ENCODE data around the gene TRIM14.

DNA sequence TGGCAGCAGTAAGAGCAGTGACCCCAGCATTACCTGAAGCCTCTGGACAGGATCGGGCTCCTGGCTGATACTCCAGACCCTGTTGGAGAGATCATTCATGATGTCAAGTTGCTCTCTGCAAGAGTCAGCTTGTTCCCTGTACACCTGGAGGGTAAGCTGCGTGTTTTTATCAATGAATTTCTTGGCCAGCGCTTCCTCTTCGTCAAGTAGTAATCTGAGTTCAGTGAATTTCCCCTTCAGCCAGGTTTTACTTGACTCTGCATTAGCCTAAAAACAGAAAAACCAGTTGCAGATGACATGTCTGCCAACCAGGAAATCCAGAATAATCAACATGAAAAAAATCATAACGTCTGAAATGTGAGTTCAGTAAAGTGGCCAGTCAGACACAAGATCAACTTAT lies 19.1 kb downstream of the TRIM14 start:
- TF ChIP-seq, protein P1, sequence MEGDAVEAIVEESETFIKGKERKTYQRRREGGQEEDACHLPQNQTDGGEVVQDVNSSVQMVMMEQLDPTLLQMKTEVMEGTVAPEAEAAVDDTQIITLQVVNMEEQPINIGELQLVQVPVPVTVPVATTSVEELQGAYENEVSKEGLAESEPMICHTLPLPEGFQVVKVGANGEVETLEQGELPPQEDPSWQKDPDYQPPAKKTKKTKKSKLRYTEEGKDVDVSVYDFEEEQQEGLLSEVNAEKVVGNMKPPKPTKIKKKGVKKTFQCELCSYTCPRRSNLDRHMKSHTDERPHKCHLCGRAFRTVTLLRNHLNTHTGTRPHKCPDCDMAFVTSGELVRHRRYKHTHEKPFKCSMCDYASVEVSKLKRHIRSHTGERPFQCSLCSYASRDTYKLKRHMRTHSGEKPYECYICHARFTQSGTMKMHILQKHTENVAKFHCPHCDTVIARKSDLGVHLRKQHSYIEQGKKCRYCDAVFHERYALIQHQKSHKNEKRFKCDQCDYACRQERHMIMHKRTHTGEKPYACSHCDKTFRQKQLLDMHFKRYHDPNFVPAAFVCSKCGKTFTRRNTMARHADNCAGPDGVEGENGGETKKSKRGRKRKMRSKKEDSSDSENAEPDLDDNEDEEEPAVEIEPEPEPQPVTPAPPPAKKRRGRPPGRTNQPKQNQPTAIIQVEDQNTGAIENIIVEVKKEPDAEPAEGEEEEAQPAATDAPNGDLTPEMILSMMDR (conservative IDR thresholded peaks at IDR 0.05), result no peak
- no peak for TF ChIP-seq EZH2 (IDR thresholded peaks at IDR 0.05; ENCODE audit: low read depth)
